ENCODE results near the gene URI1. TPM values are rescaled to one million over a fixed set of nuclear protein-coding genes. Genes with fewer than 3 reads are reported as not detected.

URI1 gene
- total RNA-seq, 2 donors from 2014 or later, result 37.9 to 41.4 TPM

- no peaks in the 10 kb centered on the region for H3K27me3 ChIP-seq
- no peak for DNase-seq
- no peaks in the 10 kb centered on the region for H3K36me3 ChIP-seq
- no peak for TF ChIP-seq CTCF (IDR thresholded peaks at IDR 0.05)
- no peaks in the 10 kb centered on the region for H3K4me1 ChIP-seq
- H3K27ac ChIP-seq, result no peak overlapping the region
- intact Hi-C loops (cut with DNase I), result no loop called here
- H3K4me3 ChIP-seq, result no peak overlapping the region
- no peak overlapping the region for H3K9ac ChIP-seq (ENCODE audit: low read depth in 2 of 2, low read length in 2 of 2)
- no peaks in the 10 kb centered on the region for H3K9me3 ChIP-seq
Measured at GRCh38 chr19:29953352-29954247, 11.6 kb downstream of the URI1 start.

DNA sequence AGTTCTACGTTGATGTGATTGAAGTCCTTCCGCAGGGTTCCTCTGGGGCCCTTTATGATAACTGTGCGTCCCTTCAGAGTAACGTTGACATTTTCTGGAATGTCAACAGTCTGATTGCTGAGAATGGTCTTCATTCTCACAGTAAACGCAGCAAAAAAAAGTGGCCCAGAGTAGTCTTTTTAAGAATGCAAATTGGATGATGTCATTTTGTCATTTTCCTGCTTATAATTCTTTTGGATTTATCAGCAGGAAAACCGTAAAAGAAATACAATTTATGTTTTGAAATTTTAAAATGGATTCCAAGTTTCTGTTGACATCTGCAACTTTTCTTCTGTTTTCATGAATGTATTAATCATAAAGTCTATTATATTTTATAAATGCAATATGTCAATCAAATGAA is 14.8 kb downstream of the URI1 start:
- intact Hi-C loops (cut with DNase I), result no loop called here
- TF ChIP-seq CTCF (IDR thresholded peaks at IDR 0.05), result no peak

GRCh38 chr19:29961311-29961710 is 19.3 kb downstream of the URI1 start:
- Histone ChIP-seq H3K9ac (ENCODE audit: low read depth in 2 of 2, low read length in 2 of 2) (no peak overlapping the region), H3K27me3 (no peaks in the 10 kb centered on the region), H3K9me3 (no peaks in the 10 kb centered on the region), H3K4me1 (no peaks in the 10 kb centered on the region), H3K27ac (no peak overlapping the region), H3K36me3 (no peaks in the 10 kb centered on the region), H3K4me3 (no peak overlapping the region)
- TF ChIP-seq CTCF (IDR thresholded peaks at IDR 0.05), result no peak
- no peak for DNase-seq
- intact Hi-C loops (cut with DNase I), result no loop called here

More for the DNA sequence above, 14.8 kb downstream of the URI1 start:
- H3K27ac ChIP-seq, result no peak overlapping the region
- H3K36me3 ChIP-seq, result no peaks in the 10 kb centered on the region
- H3K9me3 ChIP-seq, result no peaks in the 10 kb centered on the region
- no peak overlapping the region for H3K4me3 ChIP-seq
- no peak overlapping the region for H3K9ac ChIP-seq (ENCODE audit: low read depth in 2 of 2, low read length in 2 of 2)
- no peak for DNase-seq
- no peaks in the 10 kb centered on the region for H3K27me3 ChIP-seq
- H3K4me1 ChIP-seq, result no peaks in the 10 kb centered on the region

GRCh38 chr19:29962793-29963192 is 20.8 kb downstream of the URI1 start:
- no peak for TF ChIP-seq CTCF (IDR thresholded peaks at IDR 0.05)
- no peak for DNase-seq
- intact Hi-C loops (cut with DNase I), result no loop called here

GRCh38 chr19:29963576-29963975 is 21.5 kb downstream of the URI1 start:
- Histone ChIP-seq H3K4me1 (no peaks in the 10 kb centered on the region), H3K4me3 (no peak overlapping the region), H3K36me3 (no peaks in the 10 kb centered on the region), H3K27ac (no peak overlapping the region), H3K9me3 (no peaks in the 10 kb centered on the region), H3K27me3 (no peaks in the 10 kb centered on the region), H3K9ac (ENCODE audit: low read depth in 2 of 2, low read length in 2 of 2) (no peak overlapping the region)
- no peak for DNase-seq
- intact Hi-C loops (cut with DNase I), result no loop called here
- TF ChIP-seq CTCF (IDR thresholded peaks at IDR 0.05), result no peak

More at GRCh38 chr19:29962793-29963192, 20.8 kb downstream of the URI1 start:
- H3K4me3 ChIP-seq, result no peak overlapping the region
- H3K27me3 ChIP-seq, result no peaks in the 10 kb centered on the region
- no peak overlapping the region for H3K27ac ChIP-seq
- H3K36me3 ChIP-seq, result no peaks in the 10 kb centered on the region
- no peak overlapping the region for H3K9ac ChIP-seq (ENCODE audit: low read depth in 2 of 2, low read length in 2 of 2)
- no peaks in the 10 kb centered on the region for H3K4me1 ChIP-seq
- no peaks in the 10 kb centered on the region for H3K9me3 ChIP-seq

Measured in colonic mucosa (tissue), 4 donors.